Measurements from ENCODE around the gene SH3YL1.

The SH3YL1 gene

GRCh38 chr2:185221-185620, 78.6 kb downstream of the SH3YL1 start:
- H3K79me2 ChIP-seq (ENCODE audit: control insufficient read depth, low read length) = no peaks in the 10 kb centered on the region
- no peaks in the 10 kb centered on the region for H3K9me2 ChIP-seq (replicated peaks; ENCODE audit: control insufficient read depth, low read length)

DNA sequence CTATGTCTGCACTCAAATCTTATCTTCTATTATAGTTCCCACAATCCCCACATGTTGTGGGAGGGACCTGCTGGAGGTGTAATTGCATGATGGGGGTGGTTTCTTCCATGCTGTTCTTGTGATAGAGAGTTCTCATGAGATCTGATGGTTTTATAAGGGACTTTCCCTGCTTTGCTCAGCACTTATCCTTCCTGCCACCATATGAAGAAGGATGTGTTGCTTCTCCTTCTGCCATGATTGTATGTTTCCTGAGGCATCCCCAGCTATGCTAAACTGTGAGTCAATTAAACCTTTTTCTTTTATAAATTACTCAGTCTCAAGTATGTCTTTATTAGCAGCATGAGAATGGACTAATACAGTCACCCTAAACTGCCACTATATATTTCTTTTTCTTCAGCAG, 79.1 kb downstream of the SH3YL1 start:
- peaks cover 8% of the 10 kb centered on the region; the same call in 1 of the 2 replicates for H3K9me3 ChIP-seq (ENCODE audit: control insufficient read depth, insufficient read depth, low read length)
- H3K4me2 ChIP-seq (ENCODE audit: low read length) = no peak overlapping the region

More at GRCh38 chr2:185221-185620, 78.6 kb downstream of the SH3YL1 start:
- Histone ChIP-seq H3K36me3 (ENCODE audit: control insufficient read depth, low read length) (no peaks in the 10 kb centered on the region), H3K27me3 (ENCODE audit: control insufficient read depth, low read length) (no peaks in the 10 kb centered on the region), H3K27ac (ENCODE audit: low read depth, low read length) (no peak overlapping the region), H3F3A (ENCODE audit: control insufficient read depth, insufficient read depth) (no peaks in the 10 kb centered on the region), H3K4me3 (ENCODE audit: low read length) (no peak overlapping the region), H3K9me3 (ENCODE audit: control insufficient read depth, insufficient read depth, low read length) (peaks cover 8% of the 10 kb centered on the region; the same call in 1 of the 2 replicates), H3K4me2 (ENCODE audit: low read length) (no peak overlapping the region), H4K20me1 (ENCODE audit: control insufficient read depth, insufficient read depth, low read depth, low read length) (no peaks in the 10 kb centered on the region), H3K4me1 (ENCODE audit: control insufficient read depth, low read length) (no peaks in the 10 kb centered on the region)
- no peak for TF ChIP-seq CTCF (IDR thresholded peaks at IDR 0.05; ENCODE audit: low read depth, low read length, poor library complexity, severe bottlenecking)
- no peak for TF ChIP-seq EZH2phosphoT487 (IDR thresholded peaks at IDR 0.05; ENCODE audit: borderline replicate concordance, low read length)

DNA sequence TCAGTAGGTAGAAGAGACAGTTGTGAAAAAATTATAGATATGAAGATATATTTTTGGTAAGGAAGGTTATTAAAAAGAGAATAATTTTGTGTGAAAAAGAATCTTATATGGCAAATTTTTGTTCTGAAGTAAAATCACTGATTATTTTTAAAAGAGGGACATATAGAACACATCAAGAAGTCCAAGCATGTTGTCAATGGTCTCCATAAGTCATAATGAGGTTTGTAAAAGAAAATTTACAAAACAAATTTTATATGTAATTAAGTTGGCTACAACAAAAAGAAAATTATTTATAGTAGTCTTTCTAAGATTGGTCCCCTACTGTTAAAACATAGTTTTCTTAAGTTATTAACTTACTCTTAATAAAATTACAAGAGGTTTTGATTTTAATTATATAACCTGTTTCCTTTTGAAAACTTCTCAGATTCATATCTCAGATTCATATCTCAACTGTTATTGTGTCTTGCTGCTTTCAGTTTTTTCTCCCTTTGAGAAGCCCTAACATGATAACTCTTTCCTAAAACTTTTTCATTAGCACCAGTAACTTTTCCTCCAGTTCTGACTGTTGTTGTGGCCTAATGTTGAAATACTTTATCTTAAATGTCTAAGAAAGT, 81.2 kb downstream of the SH3YL1 start:
- no peaks in the 10 kb centered on the region for H4K20me1 ChIP-seq (ENCODE audit: control insufficient read depth, insufficient read depth, low read depth, low read length)
- TF ChIP-seq EZH2phosphoT487 (IDR thresholded peaks at IDR 0.05; ENCODE audit: borderline replicate concordance, low read length) = no peak
- no peak for TF ChIP-seq CTCF (IDR thresholded peaks at IDR 0.05; ENCODE audit: low read depth, low read length, poor library complexity, severe bottlenecking)
- no peak overlapping the region for H3K4me2 ChIP-seq (ENCODE audit: low read length)
- H3K9me3 ChIP-seq (ENCODE audit: control insufficient read depth, insufficient read depth, low read length) = peaks cover 8% of the 10 kb centered on the region; the same call in 1 of the 2 replicates
- no peak overlapping the region for H3K27ac ChIP-seq (ENCODE audit: low read depth, low read length)
- no peaks in the 10 kb centered on the region for H3K4me1 ChIP-seq (ENCODE audit: control insufficient read depth, low read length)
- no peaks in the 10 kb centered on the region for H3K79me2 ChIP-seq (ENCODE audit: control insufficient read depth, low read length)
- H3K27me3 ChIP-seq (ENCODE audit: control insufficient read depth, low read length) = no peaks in the 10 kb centered on the region
- no peak overlapping the region for H3K4me3 ChIP-seq (ENCODE audit: low read length)
- no peaks in the 10 kb centered on the region for H3F3A ChIP-seq (ENCODE audit: control insufficient read depth, insufficient read depth)
- H3K36me3 ChIP-seq (ENCODE audit: control insufficient read depth, low read length) = no peaks in the 10 kb centered on the region
- H3K9me2 ChIP-seq (replicated peaks; ENCODE audit: control insufficient read depth, low read length) = no peaks in the 10 kb centered on the region

More for the DNA sequence above, 79.1 kb downstream of the SH3YL1 start:
- Histone ChIP-seq H3K27ac (ENCODE audit: low read depth, low read length) (no peak overlapping the region), H3K4me3 (ENCODE audit: low read length) (no peak overlapping the region), H3K27me3 (ENCODE audit: control insufficient read depth, low read length) (no peaks in the 10 kb centered on the region), H3K79me2 (ENCODE audit: control insufficient read depth, low read length) (no peaks in the 10 kb centered on the region), H4K20me1 (ENCODE audit: control insufficient read depth, insufficient read depth, low read depth, low read length) (no peaks in the 10 kb centered on the region), H3K36me3 (ENCODE audit: control insufficient read depth, low read length) (no peaks in the 10 kb centered on the region), H3F3A (ENCODE audit: control insufficient read depth, insufficient read depth) (no peaks in the 10 kb centered on the region), H3K4me1 (ENCODE audit: control insufficient read depth, low read length) (no peaks in the 10 kb centered on the region), H3K9me2 (replicated peaks; ENCODE audit: control insufficient read depth, low read length) (no peaks in the 10 kb centered on the region)
- TF ChIP-seq CTCF (IDR thresholded peaks at IDR 0.05; ENCODE audit: low read depth, low read length, poor library complexity, severe bottlenecking) (no peak), EZH2phosphoT487 (IDR thresholded peaks at IDR 0.05; ENCODE audit: borderline replicate concordance, low read length) (no peak)
